Daoy (cell line): ENCODE data around the gene FAM135A. TPM values are rescaled to one million over a fixed set of nuclear protein-coding genes. Genes with fewer than 3 reads are reported as not detected.
A peak's percentile ranks its signal among the peaks of the same experiment; 100 is the strongest.
"Not testable (repeated sequence)": the region's sequence is repeated elsewhere in the genome, so short reads cannot be mapped to it uniquely, and the experiment has no call there.

Experiments
- DNase-seq: peaks from one replicate; pipeline ENCODE4 v3.0.0-alpha.2; 2015; ENCODE audit warnings: low read depth
- total RNA-seq: library from RNA; depleted of rRNA; stranded (reverse); fragments of >200 nt; shearing (Covaris generic); gene quantifications from 2 replicates; pipeline ENCODE4 v1.2.3, GENCODE V29; 2014

FAM135A gene
- total RNA-seq, 1 experiment from 2014 or later, result 14.0 TPM

DNA sequence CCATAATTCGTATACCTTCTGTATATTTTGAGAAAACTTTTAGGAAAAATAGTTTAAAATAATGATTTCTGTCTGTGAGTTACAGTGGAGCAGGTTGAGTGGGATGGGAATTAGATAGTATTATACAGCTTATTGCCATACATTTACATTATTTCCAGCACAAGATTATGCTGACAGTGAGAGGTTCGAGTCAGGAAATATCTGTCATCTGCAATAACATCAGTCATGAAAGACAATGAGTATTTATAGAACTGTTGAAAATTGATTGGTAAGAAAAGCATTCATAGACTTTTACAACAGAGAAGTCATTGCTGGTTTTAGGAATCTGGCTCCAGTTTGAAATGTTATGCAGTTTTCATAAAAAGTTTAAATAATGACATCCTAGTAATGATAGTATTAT is 45.9 kb downstream of the FAM135A start:
- DNase-seq, result no peak

DNA sequence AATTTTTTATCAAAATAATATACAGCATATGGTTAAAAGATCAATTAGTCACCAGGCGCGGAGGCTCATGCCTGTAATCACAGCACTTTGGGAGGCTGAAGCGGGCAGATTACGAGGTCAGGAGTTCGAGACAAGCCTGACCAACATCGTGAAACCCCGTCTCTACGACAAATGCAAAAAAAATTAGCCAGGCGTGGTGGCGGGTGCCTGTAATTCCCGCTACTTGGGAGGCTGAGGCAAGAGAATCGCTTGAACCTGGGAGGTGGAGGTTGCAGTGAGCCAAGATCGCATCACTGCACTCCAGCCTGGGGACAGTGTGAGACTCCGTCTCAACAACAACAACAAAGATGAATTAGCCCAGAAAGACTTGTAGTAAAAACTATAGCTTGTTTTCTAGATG is 46.4 kb downstream of the FAM135A start:
- not testable (repeated sequence) for DNase-seq

DNA sequence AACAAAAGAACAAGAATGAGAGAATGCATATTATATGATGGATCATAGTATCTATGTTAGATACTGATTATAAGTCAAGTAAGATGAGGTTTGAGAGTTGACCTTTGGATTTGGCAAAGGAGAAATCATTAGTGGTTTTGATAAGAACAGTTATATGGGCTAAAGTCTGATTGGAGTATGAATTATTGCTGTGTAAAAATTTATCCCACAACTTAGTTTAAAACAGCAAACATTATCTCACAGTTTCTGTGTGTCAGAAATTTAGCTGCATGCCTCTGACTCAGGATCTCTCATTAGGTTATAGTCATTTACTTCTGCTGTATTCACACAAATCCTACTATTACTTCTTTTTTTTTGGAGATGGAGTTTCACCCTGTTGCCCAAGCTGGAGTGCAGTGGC is 56.7 kb downstream of the FAM135A start:
- DNase-seq, result no peak

DNA sequence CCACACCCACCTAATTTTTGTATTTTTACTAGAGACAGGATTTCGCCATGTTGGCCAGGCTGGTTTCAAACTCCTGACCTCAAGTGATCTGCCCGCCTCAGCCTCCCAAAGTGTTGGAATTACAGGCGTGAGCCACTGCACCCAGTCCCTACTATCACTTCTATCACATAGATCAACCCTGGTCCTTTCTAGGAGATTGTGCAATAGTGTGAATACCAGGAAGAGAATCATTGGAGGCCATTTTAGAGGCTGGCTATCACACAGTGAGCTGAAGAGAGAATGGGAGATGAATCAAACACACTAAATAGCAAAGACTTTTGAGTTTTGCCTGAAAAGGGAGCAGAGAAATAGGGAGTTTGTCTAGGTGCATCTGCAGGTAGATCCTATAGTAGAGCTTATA is 57.2 kb downstream of the FAM135A start:
- not testable (repeated sequence) for DNase-seq

DNA sequence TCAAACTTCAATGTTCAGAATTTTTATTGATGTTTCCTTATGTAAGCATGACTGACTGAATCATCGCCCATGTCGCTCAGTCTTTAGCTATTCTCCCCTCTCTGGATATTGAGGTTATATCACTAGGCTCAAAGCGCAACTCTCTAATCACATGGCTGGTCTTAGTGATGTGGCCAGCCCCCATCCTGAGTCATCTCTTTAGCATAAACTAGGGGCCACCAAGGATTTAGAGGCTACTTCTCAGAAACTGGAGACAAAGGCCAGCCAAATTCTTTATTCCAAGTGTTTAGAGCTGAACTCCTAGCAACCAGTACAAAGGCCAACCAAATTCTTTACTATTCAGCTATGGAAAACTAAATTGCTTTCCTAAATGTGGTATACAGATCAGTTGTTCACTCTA is 61.4 kb downstream of the FAM135A start:
- DNase-seq, result no peak

DNA sequence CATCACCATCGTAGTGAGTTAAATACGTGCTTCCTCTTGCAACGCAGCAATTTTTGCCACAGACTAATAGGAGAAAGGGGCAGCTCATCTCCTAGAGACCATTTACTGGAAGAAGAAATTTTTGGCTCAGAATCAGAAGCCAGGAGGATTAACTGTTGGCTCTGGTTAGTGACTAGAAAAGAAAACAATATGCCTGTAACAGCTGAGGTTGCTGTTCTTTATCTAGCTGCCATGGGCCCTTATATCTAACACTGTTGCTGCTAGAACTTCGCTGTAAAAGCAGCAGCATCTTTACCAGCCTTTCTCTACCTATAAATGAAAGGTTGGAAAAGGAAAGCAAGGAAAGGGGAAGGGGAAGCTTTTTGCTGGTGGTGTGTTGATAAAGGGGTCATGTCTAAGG is 65.9 kb downstream of the FAM135A start:
- DNase-seq, result peak; percentile 5

DNA sequence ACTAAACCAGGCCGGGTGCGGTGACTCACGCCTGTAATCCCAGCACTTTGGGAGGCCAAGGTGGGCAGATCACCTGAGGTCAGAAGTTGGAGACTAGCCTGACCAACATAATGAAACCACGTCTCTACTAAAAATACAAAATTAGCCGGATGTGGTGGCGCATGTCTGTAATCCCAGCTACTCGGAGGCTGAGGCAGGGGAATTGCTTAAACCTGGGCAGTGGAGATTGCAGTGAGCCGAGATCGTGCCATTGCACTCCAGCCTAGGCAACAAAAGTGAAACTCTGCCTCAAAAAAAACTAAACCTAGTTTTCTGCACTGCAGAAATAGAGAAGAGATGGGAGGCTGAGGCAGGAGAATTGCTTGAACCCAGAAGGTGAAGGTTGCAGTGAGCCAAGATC is 73.3 kb downstream of the FAM135A start:
- not testable (repeated sequence) for DNase-seq

DNA sequence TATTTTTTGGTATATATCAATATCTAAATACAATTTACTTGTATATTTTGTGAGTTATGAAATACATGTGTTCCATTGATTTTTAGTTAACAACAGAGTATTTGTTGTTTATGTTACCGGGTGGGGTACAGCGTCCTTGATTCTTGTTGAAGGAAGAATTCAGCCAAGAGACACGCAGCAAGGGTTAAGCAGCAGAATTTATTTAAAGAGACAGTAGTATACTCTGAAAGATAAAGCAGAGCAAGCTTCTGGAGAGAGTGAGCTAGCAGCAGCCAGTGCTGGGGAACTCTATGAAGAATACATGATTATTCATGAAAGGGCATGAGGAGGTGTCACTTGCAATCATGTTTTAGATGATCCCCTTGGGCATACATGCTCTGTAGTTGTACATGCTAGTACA is 76.1 kb downstream of the FAM135A start:
- DNase-seq, result no peak

DNA sequence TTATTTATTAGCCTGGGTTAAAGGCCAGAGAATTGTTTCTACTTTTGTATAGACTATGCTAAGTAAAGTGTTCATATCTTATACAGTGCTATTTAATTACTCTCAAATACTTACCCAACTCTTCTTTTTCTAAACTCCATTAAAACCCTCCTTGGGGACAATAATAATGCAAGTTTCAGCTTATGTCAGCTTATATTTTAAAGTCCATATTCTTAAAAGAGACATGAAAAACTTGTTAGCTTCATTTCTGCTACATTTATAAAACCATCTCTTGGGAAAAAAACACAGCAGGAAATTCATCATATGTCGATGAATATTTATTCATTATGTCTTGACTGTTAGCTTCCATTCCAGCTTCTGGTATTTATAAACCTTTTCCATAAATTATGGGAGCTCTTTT is 81.5 kb downstream of the FAM135A start:
- DNase-seq, result no peak

DNA sequence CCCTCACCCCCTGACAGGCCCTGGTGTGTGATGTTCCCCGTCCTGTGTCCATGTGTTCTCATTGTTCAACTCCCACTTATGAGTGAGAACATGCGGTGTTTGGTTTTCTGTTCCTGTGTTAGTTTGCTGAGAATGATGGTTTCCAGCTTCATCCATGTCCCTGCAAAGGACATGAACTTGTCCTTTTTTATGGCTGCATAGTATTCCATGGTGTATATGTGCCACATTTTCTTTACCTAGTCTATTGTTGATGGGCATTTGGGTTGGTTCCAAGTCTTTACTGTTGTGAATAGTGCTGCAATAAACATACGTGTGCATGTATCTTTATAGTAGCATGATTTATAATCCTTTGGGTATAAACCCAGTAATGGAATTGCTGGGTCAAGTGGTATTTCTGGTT is 82.5 kb downstream of the FAM135A start:
- not testable (repeated sequence) for DNase-seq

DNA sequence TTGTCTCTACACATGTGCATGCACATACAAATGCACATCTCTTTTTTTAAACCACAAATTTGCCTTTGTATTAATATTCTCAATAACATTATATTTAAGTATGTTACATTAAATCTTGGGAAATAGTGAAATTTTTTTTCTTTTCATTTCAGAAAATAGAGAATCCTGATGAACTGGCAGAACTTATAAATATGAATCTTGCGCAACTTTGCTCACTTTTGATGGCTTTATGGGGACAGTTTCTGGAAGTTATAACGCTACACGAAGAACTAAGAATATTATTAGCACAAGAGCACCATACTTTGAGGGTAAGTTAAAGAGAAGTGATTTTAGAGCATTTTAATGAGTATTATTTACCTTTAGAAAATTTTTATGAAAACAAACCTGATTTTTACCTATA is 89.2 kb downstream of the FAM135A start:
- DNase-seq, result no peak

DNA sequence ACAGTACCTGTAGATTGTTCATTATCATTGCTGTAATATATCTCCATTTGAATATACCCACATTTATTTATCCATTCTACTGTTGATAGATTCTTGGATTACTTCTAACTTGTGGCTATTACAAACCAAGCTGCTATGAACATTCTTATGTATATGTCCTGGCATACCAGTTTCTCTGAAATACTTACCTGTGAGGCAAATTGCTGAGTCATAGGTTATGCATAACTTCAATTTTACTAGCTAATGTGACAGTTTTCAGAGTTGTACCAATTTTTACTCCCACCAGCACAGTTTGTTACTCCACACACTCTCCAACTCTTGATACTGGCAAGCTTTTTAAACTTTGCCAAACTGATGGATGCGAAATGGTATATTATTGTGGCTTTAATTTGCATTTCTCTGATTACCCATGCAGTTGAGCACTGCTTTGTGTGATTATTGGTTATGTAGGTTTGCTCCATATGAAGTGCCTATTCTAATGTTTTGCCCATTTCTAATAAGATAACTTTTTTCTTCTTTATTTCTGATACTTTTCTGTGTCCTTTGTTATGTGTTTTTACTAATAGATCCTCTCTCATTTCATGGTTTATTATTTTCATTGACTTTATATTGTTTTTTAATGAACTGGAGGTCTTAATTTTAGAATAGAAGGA is 90.6 kb downstream of the FAM135A start:
- no peak for DNase-seq

DNA sequence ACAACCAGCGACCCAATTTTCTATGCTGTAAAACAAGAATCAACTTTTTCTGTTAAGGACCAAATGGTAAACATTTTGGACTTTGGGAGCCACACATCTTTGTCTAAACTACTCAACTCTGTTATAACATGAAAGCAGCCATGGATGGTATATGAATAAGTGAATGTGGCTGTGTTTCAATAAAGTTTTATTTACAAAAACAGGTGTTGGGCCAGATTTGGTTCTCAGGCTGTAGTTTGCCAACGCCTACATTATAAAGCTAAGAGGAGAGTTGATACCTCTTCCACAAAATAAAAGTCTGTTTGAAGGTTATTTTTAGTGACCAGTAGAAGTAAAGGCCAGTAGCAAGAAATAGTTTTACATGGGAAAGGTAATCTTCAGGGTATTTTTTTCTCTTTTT is 93.0 kb downstream of the FAM135A start:
- DNase-seq, result no peak

DNA sequence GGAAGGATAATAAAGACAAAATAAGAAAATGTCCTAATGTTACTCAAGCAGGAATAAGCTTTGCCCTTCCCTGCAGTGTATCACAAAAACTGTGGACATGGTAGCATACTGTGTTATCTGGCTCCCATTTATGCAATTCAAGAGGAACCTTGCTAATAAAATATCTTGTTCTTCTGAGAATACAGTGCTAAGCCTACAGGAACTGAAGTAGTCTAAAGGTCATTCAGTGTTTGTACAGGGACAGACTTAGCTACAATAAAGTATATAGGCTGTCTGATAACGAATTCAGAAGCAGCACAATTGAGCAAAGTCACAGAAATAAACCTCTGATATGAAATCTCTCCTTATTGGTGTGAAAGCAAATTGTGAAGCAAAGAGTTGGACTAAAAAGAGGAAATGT is 93.9 kb downstream of the FAM135A start:
- DNase-seq, result no peak

DNA sequence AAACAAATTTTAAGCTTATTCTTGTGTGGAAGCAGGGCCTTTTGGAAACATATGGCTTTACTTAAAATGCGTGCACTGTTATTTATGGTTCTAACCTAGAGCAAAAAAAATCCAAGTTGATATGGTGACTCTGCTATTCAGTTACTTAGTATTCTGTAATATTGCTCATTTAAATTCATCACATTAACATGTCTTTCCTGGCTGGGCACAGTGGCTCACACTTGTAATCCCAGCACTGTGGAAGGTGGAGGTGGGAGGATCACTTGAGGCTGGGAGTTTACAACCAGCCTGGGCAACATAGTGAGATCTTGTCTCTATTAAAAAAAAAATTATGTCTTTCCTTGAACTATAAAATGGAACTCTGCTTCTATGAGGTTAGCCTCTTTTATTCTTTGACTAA is 95.6 kb downstream of the FAM135A start:
- DNase-seq, result no peak

DNA sequence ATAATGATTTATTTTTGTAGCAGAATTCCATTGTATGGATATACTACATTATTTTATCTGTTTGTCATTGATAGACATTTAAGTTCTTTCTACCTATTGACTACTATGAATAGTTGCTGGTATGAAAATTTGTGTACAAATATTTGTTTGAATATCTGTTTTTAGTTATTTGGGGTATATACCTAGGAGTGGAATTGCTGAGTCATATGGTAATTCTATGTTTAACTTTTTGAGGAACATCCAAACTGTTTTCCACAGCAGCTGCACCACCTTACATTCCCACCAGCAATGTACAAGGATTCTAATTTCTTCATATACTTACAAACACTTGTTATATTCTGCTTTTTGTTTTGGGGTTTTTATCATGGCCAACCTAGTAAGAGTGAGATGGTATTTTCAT is 97.3 kb downstream of the FAM135A start:
- no peak for DNase-seq

DNA sequence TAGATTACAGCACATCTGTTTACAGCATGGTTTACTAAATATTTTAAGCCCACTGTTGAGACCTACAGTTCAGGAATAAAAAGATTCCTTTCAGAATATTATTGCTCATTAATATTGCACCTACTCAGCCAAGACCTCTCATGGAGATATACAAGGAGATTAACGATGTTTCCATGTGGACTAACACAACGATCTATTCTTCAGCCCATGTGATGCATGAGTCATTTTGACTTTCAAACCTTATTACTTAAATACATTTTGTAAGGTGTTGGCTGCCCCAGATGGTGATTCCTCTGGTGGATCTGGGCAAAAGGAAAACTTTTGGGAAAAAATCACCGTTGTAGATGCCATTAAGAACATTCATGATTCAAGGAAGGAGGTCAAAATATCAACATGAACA is 105.4 kb downstream of the FAM135A start:
- DNase-seq, result no peak

DNA sequence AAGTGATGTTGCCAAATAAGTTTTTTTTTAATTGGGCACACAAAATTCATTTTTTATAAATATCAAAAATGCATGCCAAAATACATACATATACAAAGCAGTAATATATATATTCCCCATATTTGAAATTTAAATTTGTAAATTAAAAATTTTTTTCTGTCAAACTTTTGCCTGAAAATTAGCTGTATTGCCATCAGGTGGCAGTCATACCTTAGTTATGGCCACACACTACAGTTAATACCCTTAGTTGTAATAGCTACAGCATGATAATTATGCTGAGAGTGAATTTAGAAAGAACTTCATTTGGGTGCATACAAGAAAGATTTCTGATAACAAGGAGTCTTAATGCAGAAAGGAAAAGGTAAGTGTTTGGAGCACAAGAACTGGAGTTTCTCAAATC is 107.3 kb downstream of the FAM135A start:
- peak; percentile 6 for DNase-seq

DNA sequence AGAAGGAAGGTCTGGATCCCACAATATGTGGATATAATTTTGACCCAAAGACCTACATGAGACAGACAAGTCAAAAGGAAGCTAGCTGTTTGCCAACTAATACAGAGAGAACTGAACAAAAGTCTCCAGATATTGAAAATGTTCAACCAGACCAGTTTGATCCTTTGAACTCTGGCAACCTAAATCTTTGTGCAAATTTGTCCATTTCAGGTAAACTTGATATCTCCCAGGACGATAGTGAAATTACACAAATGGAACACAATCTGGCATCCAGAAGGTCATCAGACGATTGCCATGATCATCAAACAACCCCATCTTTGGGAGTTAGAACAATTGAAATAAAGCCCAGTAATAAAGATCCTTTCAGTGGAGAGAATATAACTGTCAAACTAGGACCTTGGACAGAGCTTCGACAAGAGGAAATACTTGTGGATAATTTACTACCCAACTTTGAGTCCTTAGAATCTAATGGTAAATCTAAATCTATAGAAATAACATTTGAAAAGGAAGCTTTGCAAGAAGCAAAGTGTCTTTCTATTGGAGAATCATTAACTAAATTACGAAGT is 111.5 kb downstream of the FAM135A start:
- DNase-seq, result no peak

DNA sequence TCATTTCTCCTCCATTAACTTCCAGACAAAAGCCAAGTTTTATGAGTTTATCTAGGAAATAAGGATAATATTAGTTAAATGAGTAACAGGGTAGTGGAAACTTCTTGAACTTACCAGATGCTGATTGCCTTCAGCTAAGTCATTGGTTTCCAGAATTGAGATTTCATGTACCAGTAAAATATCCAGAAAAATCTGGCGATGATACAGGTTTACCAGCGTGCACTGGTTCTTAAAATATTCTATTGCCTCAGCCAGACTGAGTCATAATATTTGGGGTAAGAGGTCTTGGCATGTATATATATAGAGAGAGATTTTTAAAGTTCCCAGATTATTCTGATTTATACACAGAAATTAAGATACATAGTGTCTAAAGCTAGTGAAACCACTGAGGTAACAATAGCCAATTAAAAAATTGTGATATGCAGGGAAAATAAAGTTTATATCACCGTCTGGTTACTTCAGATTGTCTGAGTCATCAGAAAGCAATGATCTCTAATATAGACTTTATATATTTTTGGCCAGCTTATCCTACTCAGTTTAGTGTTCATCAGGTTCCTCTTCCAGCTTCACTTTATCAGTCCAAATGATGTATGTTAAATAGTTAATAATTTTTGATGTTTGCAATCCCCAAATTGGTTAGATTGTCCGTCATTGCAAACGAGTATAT is 113.9 kb downstream of the FAM135A start:
- no peak for DNase-seq

DNA sequence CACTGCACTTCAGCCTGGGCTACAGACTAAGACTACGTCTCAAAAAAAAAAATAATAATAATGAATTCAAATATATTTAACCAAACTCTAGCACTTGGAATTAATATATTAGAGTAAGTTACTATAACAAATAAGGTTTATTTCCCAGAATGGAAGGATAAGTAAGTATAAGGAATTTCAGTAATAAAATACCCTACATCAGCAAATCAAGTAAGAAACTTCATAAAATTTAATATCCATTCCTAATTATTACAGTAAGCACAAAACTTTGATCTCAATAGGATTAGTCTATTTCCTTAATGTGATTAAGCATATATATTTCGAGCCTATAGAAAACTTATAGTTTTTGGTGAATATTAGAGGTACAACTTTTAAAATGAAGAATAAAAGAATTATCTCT is 116.7 kb downstream of the FAM135A start:
- DNase-seq, result no peak

DNA sequence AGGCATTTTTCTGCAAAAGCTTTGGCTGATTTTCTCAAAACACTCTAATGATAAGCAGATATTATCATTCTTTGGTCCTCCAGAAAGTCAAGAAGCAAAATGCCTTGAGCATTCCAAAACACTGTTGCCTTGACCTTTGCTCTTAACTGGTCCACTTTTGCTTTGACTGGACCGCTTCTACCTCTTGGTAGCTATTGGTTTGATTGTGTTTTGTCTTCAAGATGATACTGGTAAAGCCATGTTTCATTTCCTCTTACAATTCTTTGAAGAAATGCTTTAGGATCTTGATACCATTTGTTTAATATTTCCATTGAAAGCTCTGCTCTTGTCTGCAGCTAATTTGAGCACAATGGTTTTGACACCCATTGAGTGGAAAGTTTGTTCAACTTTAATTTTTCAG is 117.8 kb downstream of the FAM135A start:
- no peak for DNase-seq

DNA sequence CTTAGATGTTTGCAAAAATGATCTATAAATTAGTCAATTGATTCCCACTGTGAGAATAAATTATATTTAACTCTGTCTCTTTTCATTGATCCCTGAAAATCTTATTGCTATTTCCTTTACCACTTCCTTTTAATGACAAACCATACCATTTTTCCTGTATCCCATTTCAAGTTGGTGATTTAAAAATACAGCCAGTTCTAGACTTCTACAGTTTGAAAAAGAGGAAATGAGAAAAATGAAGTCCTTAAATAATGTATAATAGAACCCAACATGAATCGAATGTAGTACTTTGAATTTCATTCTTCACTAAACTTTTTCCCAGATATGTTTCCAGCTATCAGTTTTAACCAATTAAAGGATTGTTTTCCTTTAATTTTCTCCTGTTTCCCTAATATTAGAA is 124.0 kb downstream of the FAM135A start:
- no peak for DNase-seq

DNA sequence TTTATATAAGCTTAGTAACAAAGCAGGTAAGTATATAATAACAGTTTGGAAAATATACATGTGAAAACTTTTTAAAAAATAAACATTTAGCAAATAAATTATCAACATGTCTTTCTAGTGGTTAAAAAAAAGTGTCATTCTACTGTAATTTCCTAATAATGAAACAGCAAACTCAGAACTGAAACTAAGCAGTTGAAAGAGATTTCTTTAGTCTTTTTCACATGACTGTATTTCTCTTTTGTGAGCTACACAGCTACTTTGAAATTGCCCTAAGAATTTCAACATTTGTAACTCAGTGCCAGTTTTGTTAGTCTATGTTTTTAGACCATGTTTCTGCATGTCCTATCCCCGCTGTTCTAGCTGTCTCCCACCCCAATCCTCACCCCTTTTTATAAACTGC is 125.1 kb downstream of the FAM135A start:
- no peak for DNase-seq
